Osteocyte (in vitro differentiated cells): ENCODE results near the gene ENO1. TPM values are rescaled to one million over a fixed set of nuclear protein-coding genes. Genes with fewer than 3 reads are reported as not detected.

ENCODE experiments used
- DNase-seq: peaks from one replicate; pipeline ENCODE4 v3.0.0; 2021; ENCODE audit warnings: mixed read lengths; ENCODE audit not compliant: unreplicated experiment; ENCODE audit errors: extremely low spot score
- H3K27ac Mint-ChIP-seq: one replicate; pipeline ENCODE4 v1.8.0; 2021; ENCODE audit warnings: mild to moderate bottlenecking, mixed read lengths; ENCODE audit not compliant: unreplicated experiment
- H3K27me3 Mint-ChIP-seq: one replicate; pipeline ENCODE4 v1.8.0; 2021; ENCODE audit warnings: mixed read lengths; ENCODE audit not compliant: unreplicated experiment
- H3K36me3 Mint-ChIP-seq: one replicate; pipeline ENCODE4 v1.8.0; 2021; ENCODE audit warnings: mixed read lengths; ENCODE audit not compliant: unreplicated experiment
- H3K4me1 Mint-ChIP-seq: one replicate; pipeline ENCODE4 v1.8.0; 2021; ENCODE audit warnings: mixed read lengths; ENCODE audit not compliant: unreplicated experiment
- H3K4me3 Mint-ChIP-seq: one replicate; pipeline ENCODE4 v1.8.0; 2021; ENCODE audit warnings: mild to moderate bottlenecking, moderate library complexity, mixed read lengths; ENCODE audit not compliant: unreplicated experiment
- H3K9me3 Mint-ChIP-seq: one replicate; pipeline ENCODE4 v1.8.0; 2021; ENCODE audit warnings: mixed read lengths; ENCODE audit not compliant: unreplicated experiment
- CTCF ChIP-seq: fragments of 200-600 bp; sonication (generic); IDR thresholded peaks from 2 replicates; pipeline ENCODE4 v1.5.0; 2021; ENCODE audit warnings: antibody characterized with exemption, mild to moderate bottlenecking, moderate library complexity
- total RNA-seq: library from RNA; stranded (reverse); gene quantifications from 2 replicates; pipeline ENCODE4 v1.2.1, GENCODE V29; 2021

ENO1 gene
- total RNA-seq, 1 donor from 2014 or later = 744 TPM

DNA sequence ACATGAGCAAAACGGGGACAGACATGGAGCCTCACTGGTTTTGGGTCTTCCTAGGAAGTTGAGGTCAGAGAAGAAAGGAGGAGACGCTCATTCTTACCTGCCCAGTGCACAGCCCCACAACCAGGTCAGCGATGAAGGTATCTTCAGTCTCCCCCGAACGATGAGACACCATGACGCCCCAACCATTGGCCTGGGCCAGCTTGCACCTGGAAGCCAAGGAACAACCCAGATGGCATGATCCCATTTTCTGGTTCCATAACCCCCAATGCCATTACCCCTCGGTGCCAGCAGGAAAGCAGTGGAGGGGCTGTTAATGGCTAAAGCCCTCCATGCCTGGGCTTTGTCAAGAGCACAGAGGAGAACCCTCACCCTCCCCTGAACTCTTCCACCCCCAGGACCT is 15.3 kb downstream of the ENO1 start:
- Mint-ChIP-seq H3K27me3 (no peaks in the 10 kb centered on the region), H3K4me1 (peaks cover 19% of the 10 kb centered on the region), H3K4me3 (no peak overlapping the region), H3K27ac (no peak overlapping the region), H3K36me3 (peaks cover 64% of the 10 kb centered on the region), H3K9me3 (no peaks in the 10 kb centered on the region)
- TF ChIP-seq CTCF = no peak
- DNase-seq = no peak

DNA sequence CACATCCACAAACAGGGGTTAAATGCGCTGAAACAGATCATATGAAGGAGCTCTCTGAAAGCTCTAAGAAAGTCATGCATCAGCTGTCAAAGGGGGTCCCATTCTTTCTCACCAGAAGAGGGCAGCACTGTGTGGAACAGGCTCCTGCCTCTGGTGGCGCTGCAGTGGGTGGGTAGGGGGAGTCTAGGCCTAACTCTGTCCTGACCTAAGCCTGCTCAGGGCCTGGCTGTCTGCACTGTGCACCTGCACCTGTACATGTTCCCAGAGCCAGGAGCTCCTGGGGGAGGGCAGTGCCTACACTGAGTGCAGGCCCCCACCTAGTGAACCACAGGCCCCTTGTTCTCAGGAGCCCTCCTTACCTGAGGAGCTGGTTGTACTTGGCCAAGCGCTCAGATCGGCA is 16.0 kb downstream of the ENO1 start:
- Mint-ChIP-seq H3K27ac (peak overlapping the region; percentile 44), H3K27me3 (no peaks in the 10 kb centered on the region), H3K9me3 (no peaks in the 10 kb centered on the region), H3K4me3 (no peak overlapping the region), H3K4me1 (peaks cover 25% of the 10 kb centered on the region), H3K36me3 (peaks cover 59% of the 10 kb centered on the region)
- peak; percentile 69 for TF ChIP-seq CTCF
- no peak for DNase-seq

GRCh38 chr1:8860738-8861516 is 17.6 kb downstream of the ENO1 start:
- H3K36me3 Mint-ChIP-seq = peaks cover 48% of the 10 kb centered on the region
- no peak for DNase-seq
- TF ChIP-seq CTCF = no peak
- H3K9me3 Mint-ChIP-seq = no peaks in the 10 kb centered on the region
- peaks cover 30% of the 10 kb centered on the region for H3K4me1 Mint-ChIP-seq
- H3K4me3 Mint-ChIP-seq = no peak overlapping the region
- peak overlapping the region; percentile 57 for H3K27ac Mint-ChIP-seq
- H3K27me3 Mint-ChIP-seq = no peaks in the 10 kb centered on the region

DNA sequence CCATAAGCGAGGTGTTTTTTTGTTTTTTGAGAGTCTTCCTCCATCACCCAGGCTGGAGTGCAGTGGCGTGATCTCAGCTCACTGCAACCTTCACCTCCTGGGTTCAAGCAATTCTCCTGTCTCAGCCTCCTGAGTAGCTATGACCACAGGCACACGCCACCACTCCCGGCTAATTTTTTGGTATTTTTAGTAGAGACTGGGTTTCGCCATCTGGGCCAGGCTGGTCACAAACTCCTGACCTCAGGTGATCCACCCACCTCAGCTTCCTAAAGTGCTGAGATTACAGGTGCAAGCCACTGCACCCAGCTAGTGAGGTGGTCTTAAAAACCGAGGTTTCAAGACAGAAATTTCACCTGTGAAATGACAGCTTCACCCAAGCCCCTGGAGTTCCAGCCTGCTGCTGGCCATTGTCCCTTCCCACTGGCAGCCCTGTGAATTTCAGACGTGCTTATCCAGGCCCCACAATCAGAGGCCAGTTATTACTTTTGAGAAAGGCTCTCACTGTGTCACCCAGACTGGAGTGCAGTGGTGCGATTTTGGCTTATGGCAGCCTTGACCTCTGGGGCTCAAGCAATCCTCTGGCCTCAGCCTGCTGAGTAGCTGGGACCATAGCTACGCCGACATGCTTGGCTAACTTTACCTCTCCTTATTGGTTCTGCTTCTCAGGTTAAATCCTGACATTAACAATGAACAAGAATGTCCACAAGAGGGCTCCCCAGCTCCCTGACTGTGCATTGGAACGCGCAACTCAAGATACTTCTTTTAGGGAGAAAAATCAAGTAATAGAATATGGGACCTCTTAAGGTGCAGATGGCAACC is 19.4 kb downstream of the ENO1 start:
- no peak for DNase-seq
- peaks cover 30% of the 10 kb centered on the region for H3K4me1 Mint-ChIP-seq
- no peaks in the 10 kb centered on the region for H3K27me3 Mint-ChIP-seq
- peak; percentile 75 for TF ChIP-seq CTCF
- H3K36me3 Mint-ChIP-seq = peaks cover 39% of the 10 kb centered on the region
- H3K27ac Mint-ChIP-seq = peak overlapping the region; percentile 50
- no peak overlapping the region for H3K4me3 Mint-ChIP-seq
- H3K9me3 Mint-ChIP-seq = no peaks in the 10 kb centered on the region

- Mint-ChIP-seq H3K27ac (peak overlapping the region; percentile 87), H3K9me3 (no peaks in the 10 kb centered on the region), H3K4me1 (peaks cover 30% of the 10 kb centered on the region), H3K36me3 (peaks cover 32% of the 10 kb centered on the region), H3K4me3 (no peak overlapping the region), H3K27me3 (no peaks in the 10 kb centered on the region)
- TF ChIP-seq CTCF = no peak
- no peak for DNase-seq
These were observed 20.3 kb downstream of the ENO1 start for GRCh38 chr1:8858112-8858668.
